ENCODE results near the gene RAD21L1.

RAD21L1 gene

DNA sequence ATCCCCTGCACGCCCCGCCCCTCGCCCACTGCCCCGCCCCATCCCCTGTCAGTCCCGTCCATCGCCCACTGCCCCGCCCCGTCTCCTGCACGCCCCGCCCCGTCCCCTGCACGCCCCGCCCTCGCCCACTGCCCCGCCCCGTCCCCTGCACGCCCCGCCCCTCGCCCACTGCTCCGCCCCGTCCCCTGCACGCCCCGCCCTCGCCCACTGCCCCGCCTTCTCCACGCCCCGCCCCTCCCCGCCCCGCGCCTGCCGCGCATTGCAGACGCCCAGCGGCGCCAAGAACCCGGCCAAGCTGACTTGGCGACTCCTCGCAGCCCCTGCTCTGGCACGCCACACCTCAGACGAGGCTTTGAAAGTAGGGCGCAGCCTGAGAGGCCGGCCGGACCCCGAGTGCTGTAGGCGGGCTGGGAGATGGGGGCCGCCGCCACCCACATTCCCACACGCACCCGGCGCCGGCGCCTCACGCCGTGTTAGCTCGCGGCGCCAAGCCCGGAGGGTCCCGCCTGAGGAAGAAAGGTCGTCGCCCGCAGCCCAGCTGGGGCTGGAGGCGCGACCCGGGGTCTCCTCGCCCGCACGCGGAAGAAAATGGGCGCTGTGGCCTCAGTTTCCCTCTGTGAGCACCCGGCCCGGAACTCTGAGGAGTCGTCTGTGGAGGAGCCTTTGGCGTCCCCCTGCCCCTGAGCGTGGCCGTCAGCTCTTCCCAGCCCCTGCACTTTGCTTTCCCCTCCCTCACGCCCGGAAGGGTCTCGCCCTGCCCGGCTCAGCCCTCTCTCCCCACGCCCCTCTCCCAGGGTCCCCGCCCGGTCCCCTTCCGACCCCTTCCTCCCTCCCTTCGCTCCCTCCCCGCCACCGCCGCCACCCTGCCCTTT lies at the start of gene RAD21L1:
TSS of gene RAD21L1 (plus strand) at position 262 of the 872 bp plus-strand sequence. CDS start 2,410 bp downstream, outside the sequence.
- H3K27ac ChIP-seq (ENCODE audit: low read length): no peak within 1 kb of the TSS
- H3K9me3 ChIP-seq (ENCODE audit: control insufficient read depth in 2 of 2, low read length in 2 of 2): no peaks in the 10 kb centered on the region
- peak within 1 kb of the TSS; percentile 55 to 68 for H3K4me3 ChIP-seq (ENCODE audit: low read length in 2 of 2)
- H3K4me1 ChIP-seq (ENCODE audit: control insufficient read depth, insufficient read depth, low read length): peaks cover 7% of the 10 kb centered on the region
- no peaks in the 10 kb centered on the region for H3K36me3 ChIP-seq (ENCODE audit: control insufficient read depth in 2 of 2, insufficient read depth in 2 of 2, low read length in 2 of 2)
- no peak within 1 kb of the TSS for H3K9ac ChIP-seq (ENCODE audit: low read length in 2 of 2)
- peaks cover 0 to 41% of the 10 kb centered on the region in 2 donors for H3K27me3 ChIP-seq (ENCODE audit: control insufficient read depth in 1 of 2, insufficient read depth in 2 of 2, low read length in 2 of 2)

DNA sequence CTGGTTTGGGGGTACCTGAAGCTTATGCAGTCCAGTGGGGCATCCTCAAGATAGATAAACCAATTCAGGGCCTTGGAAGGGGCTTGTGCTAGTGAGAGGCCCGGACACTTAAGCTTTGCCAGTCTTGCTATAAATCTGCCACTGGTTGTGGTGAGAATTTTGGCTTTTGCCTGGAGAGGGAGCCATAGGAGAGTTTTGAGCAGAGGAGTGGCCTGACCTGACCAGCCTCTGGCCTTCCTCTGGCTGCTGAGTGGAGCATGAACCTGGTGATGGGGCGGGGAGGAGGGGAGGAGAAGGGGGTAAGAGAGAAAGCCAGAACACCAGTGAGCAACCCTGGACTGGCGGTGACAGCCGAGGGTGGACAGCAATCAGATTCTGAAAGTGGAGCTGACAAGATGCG lies 48.2 kb upstream of the RAD21L1 start:
- Histone ChIP-seq H3K9ac (ENCODE audit: low read length in 2 of 2) (no peak overlapping the region), H3K9me3 (ENCODE audit: control insufficient read depth in 2 of 2, low read length in 2 of 2) (no peaks in the 10 kb centered on the region), H3K36me3 (ENCODE audit: control insufficient read depth in 2 of 2, insufficient read depth in 2 of 2, low read length in 2 of 2) (peaks cover 8 to 21% of the 10 kb centered on the region in 2 donors), H3K4me1 (ENCODE audit: control insufficient read depth, insufficient read depth, low read length) (no peaks in the 10 kb centered on the region), H3K27ac (ENCODE audit: low read length) (no peak overlapping the region), H3K4me3 (ENCODE audit: low read length in 2 of 2) (no peak overlapping the region), H3K27me3 (ENCODE audit: control insufficient read depth in 1 of 2, insufficient read depth in 2 of 2, low read length in 2 of 2) (peaks cover 0 to 3% of the 10 kb centered on the region in 2 donors)

DNA sequence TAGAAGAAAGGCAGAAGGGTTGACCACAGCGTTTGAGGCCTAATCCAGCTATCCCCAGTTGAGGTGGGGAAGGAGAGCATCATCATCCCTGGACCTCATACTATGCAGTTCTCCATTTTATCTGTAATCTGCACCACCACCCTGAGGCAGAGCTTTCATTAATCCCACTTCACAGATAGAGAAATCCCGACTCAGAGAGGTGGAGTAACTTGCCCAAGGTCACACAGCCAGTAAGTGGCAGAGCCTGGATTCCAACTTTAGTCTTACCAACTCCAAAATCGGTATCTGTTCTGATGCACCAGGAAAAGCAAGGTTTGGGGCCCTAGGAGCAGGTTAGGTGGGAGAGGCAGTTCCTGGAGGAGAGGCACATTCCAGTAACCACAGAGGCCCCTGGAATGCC lies 47.7 kb upstream of the RAD21L1 start:
- Histone ChIP-seq H3K4me1 (ENCODE audit: control insufficient read depth, insufficient read depth, low read length) (no peaks in the 10 kb centered on the region), H3K27ac (ENCODE audit: low read length) (no peak overlapping the region), H3K4me3 (ENCODE audit: low read length in 2 of 2) (no peak overlapping the region), H3K36me3 (ENCODE audit: control insufficient read depth in 2 of 2, insufficient read depth in 2 of 2, low read length in 2 of 2) (peaks cover 8 to 21% of the 10 kb centered on the region in 2 donors), H3K27me3 (ENCODE audit: control insufficient read depth in 1 of 2, insufficient read depth in 2 of 2, low read length in 2 of 2) (peaks cover 0 to 3% of the 10 kb centered on the region in 2 donors), H3K9me3 (ENCODE audit: control insufficient read depth in 2 of 2, low read length in 2 of 2) (no peaks in the 10 kb centered on the region), H3K9ac (ENCODE audit: low read length in 2 of 2) (no peak overlapping the region)

DNA sequence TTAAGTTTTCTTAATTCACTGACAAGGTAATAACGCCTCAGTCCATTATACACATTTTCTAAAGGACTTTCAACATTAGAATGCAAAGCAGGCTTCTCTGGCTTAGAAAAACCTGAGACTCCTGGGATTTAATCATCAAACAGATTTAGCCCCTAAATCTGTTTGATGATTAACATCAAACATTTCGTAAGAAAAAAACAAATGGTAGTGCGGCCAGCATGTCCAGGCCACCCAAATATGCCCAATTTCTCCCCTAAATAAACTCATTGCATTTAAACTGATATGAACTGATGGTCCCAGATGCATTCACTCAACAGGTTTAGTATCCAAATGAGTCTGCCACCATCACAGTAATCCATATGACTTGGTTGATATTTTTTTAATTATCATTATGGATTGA lies 47.2 kb upstream of the RAD21L1 start:
- Histone ChIP-seq H3K4me3 (ENCODE audit: low read length in 2 of 2) (no peak overlapping the region), H3K4me1 (ENCODE audit: control insufficient read depth, insufficient read depth, low read length) (no peaks in the 10 kb centered on the region), H3K36me3 (ENCODE audit: control insufficient read depth in 2 of 2, insufficient read depth in 2 of 2, low read length in 2 of 2) (peaks cover 3 to 17% of the 10 kb centered on the region in 2 donors), H3K27ac (ENCODE audit: low read length) (no peak overlapping the region), H3K9ac (ENCODE audit: low read length in 2 of 2) (no peak overlapping the region), H3K27me3 (ENCODE audit: control insufficient read depth in 1 of 2, insufficient read depth in 2 of 2, low read length in 2 of 2) (peaks cover 2 to 3% of the 10 kb centered on the region in 2 donors), H3K9me3 (ENCODE audit: control insufficient read depth in 2 of 2, low read length in 2 of 2) (no peaks in the 10 kb centered on the region)

DNA sequence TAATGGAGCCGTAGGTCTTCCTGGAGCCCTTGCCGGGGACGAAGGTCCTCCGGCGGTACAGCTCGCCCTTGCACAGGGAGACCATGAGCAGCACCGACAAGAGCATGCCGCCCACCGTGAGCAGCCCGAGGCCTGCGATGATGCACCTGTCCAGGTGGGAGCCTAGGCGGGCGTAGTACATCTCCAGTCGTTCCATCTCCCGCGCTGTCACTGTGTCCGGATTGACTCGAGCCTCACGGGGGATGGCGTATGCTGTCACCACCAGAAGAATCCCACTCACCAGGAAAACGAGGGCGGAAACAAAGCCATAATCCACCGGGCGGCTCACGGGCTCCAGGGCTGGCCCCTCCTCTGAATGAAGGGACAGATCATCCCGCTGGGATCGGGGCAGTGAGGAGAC lies 44.9 kb upstream of the RAD21L1 start:
- Histone ChIP-seq H3K4me3 (ENCODE audit: low read length in 2 of 2) (no peak overlapping the region), H3K9me3 (ENCODE audit: control insufficient read depth in 2 of 2, low read length in 2 of 2) (no peaks in the 10 kb centered on the region), H3K27me3 (ENCODE audit: control insufficient read depth in 1 of 2, insufficient read depth in 2 of 2, low read length in 2 of 2) (peaks cover 13 to 17% of the 10 kb centered on the region in 2 donors), H3K9ac (ENCODE audit: low read length in 2 of 2) (no peak overlapping the region), H3K36me3 (ENCODE audit: control insufficient read depth in 2 of 2, insufficient read depth in 2 of 2, low read length in 2 of 2) (peaks cover 0 to 2% of the 10 kb centered on the region in 2 donors), H3K27ac (ENCODE audit: low read length) (no peak overlapping the region), H3K4me1 (ENCODE audit: control insufficient read depth, insufficient read depth, low read length) (peaks cover 4% of the 10 kb centered on the region)

DNA sequence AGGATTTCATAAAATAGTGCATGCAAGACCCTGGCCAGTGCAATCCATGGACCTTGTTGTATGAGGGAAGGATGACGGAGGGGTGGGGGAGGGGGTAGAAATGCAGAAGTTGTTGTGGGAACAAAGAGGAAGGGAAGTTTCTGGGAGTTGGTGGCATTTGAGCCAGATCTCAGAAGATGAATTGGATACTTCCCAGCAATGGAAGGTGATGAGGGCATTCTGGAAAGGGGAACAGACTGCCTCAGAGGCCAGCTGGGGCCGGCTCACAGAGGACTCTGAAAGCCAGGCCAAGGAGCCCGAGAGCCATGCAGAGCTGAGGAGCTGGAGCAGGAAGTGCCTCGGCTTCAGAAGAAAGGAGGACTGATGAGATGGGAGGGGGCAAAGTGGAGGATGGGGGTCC lies 43.7 kb upstream of the RAD21L1 start:
- H3K4me3 ChIP-seq (ENCODE audit: low read length in 2 of 2): no peak overlapping the region
- no peaks in the 10 kb centered on the region for H3K36me3 ChIP-seq (ENCODE audit: control insufficient read depth in 2 of 2, insufficient read depth in 2 of 2, low read length in 2 of 2)
- no peaks in the 10 kb centered on the region for H3K9me3 ChIP-seq (ENCODE audit: control insufficient read depth in 2 of 2, low read length in 2 of 2)
- peaks cover 4% of the 10 kb centered on the region for H3K4me1 ChIP-seq (ENCODE audit: control insufficient read depth, insufficient read depth, low read length)
- no peak overlapping the region for H3K9ac ChIP-seq (ENCODE audit: low read length in 2 of 2)
- peaks cover 24 to 29% of the 10 kb centered on the region in 2 donors for H3K27me3 ChIP-seq (ENCODE audit: control insufficient read depth in 1 of 2, insufficient read depth in 2 of 2, low read length in 2 of 2)
- no peak overlapping the region for H3K27ac ChIP-seq (ENCODE audit: low read length)

DNA sequence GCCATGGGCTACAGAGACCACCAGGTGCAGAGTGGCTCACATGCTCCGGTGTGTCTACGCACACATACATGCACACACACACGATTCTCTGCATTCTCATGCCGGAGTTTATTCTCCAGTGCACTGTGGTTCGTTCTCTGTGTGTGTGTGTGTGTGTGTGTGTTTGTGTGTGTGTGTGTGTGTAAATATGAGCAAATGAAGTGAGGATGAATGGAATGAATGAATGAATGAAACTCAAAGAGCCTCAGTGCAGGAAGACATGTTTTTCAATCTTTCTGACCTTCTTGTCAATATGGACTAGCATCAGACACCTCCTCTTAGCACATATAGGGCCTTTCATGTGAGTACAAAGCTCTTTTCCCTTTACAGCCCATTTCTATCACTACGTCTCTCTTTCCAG lies 42.7 kb upstream of the RAD21L1 start:
- H3K27me3 ChIP-seq (ENCODE audit: control insufficient read depth in 1 of 2, insufficient read depth in 2 of 2, low read length in 2 of 2): peaks cover 26 to 33% of the 10 kb centered on the region in 2 donors
- H3K4me1 ChIP-seq (ENCODE audit: control insufficient read depth, insufficient read depth, low read length): peaks cover 4% of the 10 kb centered on the region
- H3K9ac ChIP-seq (ENCODE audit: low read length in 2 of 2): no peak overlapping the region
- no peak overlapping the region for H3K27ac ChIP-seq (ENCODE audit: low read length)
- H3K36me3 ChIP-seq (ENCODE audit: control insufficient read depth in 2 of 2, insufficient read depth in 2 of 2, low read length in 2 of 2): no peaks in the 10 kb centered on the region
- no peak overlapping the region for H3K4me3 ChIP-seq (ENCODE audit: low read length in 2 of 2)
- no peaks in the 10 kb centered on the region for H3K9me3 ChIP-seq (ENCODE audit: control insufficient read depth in 2 of 2, low read length in 2 of 2)

DNA sequence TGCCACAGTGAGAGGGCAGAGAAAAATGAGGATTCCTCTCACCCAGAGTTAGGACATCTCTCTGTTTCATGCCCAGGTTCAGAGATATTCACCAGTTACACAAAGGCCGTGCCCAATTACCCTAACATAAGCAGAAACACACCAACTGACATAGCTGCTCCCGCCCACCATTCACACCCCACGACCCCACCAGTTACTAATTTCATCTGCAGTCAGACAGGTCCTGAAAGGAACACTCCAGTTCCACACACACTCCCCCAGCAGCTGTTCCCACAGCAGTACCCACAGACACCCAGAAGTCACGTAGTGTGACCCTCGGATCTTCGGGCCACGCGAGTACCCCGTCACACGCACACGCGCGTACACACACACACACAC lies 41.6 kb upstream of the RAD21L1 start:
- H3K9ac ChIP-seq (ENCODE audit: low read length in 2 of 2): no peak overlapping the region
- peaks cover 4% of the 10 kb centered on the region for H3K4me1 ChIP-seq (ENCODE audit: control insufficient read depth, insufficient read depth, low read length)
- no peaks in the 10 kb centered on the region for H3K36me3 ChIP-seq (ENCODE audit: control insufficient read depth in 2 of 2, insufficient read depth in 2 of 2, low read length in 2 of 2)
- peaks cover 26 to 33% of the 10 kb centered on the region in 2 donors for H3K27me3 ChIP-seq (ENCODE audit: control insufficient read depth in 1 of 2, insufficient read depth in 2 of 2, low read length in 2 of 2)
- no peak overlapping the region for H3K27ac ChIP-seq (ENCODE audit: low read length)
- H3K9me3 ChIP-seq (ENCODE audit: control insufficient read depth in 2 of 2, low read length in 2 of 2): no peaks in the 10 kb centered on the region
- no peak overlapping the region for H3K4me3 ChIP-seq (ENCODE audit: low read length in 2 of 2)

DNA sequence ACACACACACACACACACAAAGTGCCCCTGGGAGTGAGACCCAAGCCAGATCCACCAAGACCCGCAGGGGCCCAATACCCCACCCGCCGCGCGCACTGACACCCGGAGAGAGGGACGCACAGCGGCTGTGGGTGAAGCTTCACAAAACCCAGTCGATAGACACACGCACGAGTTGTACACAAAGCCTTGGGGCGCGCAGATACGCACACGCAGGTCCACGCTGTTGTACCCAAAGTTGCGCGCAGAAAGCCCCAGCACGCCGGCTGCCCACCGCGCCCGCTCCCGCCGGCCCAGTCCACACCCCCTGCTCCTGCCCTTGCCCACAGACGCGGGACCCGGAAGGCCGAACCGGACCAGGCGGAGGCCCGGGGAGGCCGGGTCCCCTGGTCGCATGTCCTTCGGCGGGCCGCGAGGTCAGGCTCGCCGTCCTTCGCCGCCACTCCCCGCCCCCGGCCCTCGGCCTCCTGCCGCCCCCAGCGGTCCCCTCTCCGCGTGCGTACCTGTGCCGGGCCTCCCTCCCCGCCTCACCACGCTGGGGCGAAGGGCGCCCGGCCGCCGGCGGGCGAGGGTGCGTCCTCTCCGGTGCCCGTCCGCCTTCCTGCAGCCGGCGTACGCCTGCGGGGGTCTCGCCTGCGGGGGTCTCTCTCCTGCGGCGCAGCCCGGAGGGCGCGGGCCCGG lies 41.1 kb upstream of the RAD21L1 start, which contains the start of gene TMEM74B:
TSS of gene TMEM74B (minus strand) at position 344 of the 678 bp plus-strand sequence. CDS start 1,180 bp downstream, outside the sequence.
- Histone ChIP-seq H3K36me3 (ENCODE audit: control insufficient read depth in 2 of 2, insufficient read depth in 2 of 2, low read length in 2 of 2) (no peaks in the 10 kb centered on the region), H3K9ac (ENCODE audit: low read length in 2 of 2) (no peak within 1 kb of the TSS), H3K4me1 (ENCODE audit: control insufficient read depth, insufficient read depth, low read length) (peaks cover 4% of the 10 kb centered on the region), H3K27ac (ENCODE audit: low read length) (no peak within 1 kb of the TSS), H3K9me3 (ENCODE audit: control insufficient read depth in 2 of 2, low read length in 2 of 2) (no peaks in the 10 kb centered on the region), H3K4me3 (ENCODE audit: low read length in 2 of 2) (peak within 1 kb of the TSS in 1 of 2 donors; percentile 29), H3K27me3 (ENCODE audit: control insufficient read depth in 1 of 2, insufficient read depth in 2 of 2, low read length in 2 of 2) (peaks cover 26 to 33% of the 10 kb centered on the region in 2 donors)

DNA sequence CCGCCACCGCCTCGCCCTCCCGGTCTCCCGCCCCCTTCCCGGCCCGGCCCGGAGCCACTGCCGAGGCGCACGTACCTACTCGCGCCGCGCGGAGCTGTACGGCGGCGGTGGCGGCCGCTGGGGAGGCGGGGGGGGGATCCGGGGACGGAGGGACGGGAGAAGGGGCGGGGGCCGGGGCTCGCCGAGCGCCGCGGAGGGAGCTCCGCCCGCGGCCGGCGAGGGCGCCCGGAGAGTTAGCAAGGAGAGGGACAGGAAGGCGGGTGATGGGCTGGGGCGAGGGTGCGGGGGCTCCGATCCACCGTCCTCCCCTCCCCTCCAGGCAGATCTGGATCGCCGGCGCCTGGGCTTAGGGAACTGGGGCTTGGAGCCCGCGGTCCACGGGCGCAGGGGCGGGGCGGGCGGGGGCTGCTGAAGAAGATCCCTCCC lies 40.5 kb upstream of the RAD21L1 start:
- H3K9ac ChIP-seq (ENCODE audit: low read length in 2 of 2): no peak overlapping the region
- peaks cover 26 to 33% of the 10 kb centered on the region in 2 donors for H3K27me3 ChIP-seq (ENCODE audit: control insufficient read depth in 1 of 2, insufficient read depth in 2 of 2, low read length in 2 of 2)
- no peaks in the 10 kb centered on the region for H3K9me3 ChIP-seq (ENCODE audit: control insufficient read depth in 2 of 2, low read length in 2 of 2)
- H3K4me1 ChIP-seq (ENCODE audit: control insufficient read depth, insufficient read depth, low read length): peaks cover 4% of the 10 kb centered on the region
- H3K36me3 ChIP-seq (ENCODE audit: control insufficient read depth in 2 of 2, insufficient read depth in 2 of 2, low read length in 2 of 2): no peaks in the 10 kb centered on the region
- H3K4me3 ChIP-seq (ENCODE audit: low read length in 2 of 2): peak overlapping the region in 1 of 2 donors; percentile 29
- no peak overlapping the region for H3K27ac ChIP-seq (ENCODE audit: low read length)
